Measurements from ENCODE around the gene FAM20A.

Gene FAM20A

DNA sequence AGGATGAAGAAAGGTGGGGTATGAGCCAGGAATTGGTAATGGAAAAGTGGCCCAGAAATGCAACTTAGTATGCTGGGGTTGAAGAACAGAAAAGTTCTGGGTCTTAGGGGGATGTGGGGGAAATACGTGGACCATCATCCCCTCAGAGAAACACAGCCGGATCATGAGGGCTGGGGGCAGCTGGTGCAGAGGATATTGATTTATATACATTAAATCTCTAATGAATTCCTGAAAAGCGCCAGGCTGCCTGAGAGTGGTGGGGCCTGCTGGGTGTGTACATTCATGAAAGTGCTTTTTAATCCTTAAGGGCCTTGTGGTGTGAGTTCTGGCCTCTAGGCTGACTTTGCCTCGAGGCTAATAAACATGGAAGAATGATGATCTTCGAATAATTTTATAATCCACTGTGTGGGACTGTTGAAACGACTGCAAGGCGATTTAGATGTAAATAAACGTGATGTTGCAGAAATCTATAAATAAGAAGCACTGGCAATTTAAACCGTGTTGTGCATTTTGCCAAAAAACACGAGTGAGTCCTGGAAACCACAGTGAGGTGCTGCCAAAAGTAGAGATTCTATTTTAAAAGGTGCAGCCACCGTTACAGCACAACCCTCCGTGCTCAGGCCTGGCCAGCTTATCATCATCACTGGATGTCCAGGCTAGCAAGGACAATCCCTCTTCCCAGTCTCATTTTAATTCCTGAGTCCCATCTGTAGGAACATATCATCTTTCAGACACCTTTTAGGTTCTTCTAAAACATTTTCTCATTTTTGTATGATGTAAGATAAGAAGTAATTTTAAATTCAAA, 56.9 kb downstream of the FAM20A start:
- in situ Hi-C loops (cut with HindIII; ENCODE audit: low sequenced_read_pairs), result no loop called here
- TF ChIP-seq, protein P1, sequence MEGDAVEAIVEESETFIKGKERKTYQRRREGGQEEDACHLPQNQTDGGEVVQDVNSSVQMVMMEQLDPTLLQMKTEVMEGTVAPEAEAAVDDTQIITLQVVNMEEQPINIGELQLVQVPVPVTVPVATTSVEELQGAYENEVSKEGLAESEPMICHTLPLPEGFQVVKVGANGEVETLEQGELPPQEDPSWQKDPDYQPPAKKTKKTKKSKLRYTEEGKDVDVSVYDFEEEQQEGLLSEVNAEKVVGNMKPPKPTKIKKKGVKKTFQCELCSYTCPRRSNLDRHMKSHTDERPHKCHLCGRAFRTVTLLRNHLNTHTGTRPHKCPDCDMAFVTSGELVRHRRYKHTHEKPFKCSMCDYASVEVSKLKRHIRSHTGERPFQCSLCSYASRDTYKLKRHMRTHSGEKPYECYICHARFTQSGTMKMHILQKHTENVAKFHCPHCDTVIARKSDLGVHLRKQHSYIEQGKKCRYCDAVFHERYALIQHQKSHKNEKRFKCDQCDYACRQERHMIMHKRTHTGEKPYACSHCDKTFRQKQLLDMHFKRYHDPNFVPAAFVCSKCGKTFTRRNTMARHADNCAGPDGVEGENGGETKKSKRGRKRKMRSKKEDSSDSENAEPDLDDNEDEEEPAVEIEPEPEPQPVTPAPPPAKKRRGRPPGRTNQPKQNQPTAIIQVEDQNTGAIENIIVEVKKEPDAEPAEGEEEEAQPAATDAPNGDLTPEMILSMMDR (IDR thresholded peaks at IDR 0.05; ENCODE audit: low read depth, low read length), result no peak
- no peak overlapping the region for H3K4me3 ChIP-seq (ENCODE audit: low read depth, low read length)
- DNase-seq (ENCODE audit: low read depth, low spot score), result no peak

DNA sequence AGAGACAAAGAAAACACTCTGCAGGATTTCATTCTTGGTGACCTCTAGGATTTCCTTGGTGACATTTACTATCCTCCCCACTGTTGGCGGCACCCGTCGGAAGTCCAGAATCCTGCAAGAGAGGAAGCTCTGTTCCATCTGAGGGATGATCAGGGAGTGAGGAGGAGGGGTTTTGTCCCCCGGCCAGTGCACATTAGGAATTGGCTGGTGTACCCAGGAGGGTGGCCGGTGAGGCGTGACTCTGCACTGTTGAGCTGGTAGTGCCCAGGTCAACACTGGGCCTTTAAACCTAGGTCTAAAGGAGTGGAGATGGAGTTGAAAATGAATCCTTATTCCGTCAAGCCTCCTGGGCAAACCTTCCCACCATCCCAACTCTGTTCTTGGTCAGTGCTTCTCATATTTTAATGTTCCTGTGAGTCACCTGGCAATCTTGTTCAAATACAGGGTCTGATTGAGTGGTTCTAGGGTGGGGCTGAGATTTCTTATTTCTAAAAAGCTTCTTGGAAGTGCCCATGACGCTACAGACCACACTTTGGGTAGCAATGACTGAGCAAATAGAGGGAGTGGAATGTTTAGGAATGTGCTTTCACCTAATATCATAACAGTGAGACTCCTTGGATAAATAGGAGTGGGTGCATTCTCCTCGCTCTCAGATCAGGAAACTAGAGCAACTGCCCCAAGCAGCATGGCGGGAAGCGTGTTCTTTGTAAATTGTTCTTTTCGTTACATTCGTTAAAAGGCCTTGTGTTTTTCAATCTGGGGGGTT, 58.3 kb downstream of the FAM20A start:
- in situ Hi-C loops (cut with HindIII; ENCODE audit: low sequenced_read_pairs), result no loop called here
- no peak for DNase-seq (ENCODE audit: low read depth, low spot score)
- TF ChIP-seq, protein P1 (IDR thresholded peaks at IDR 0.05; ENCODE audit: low read depth, low read length), result no peak
- no peak overlapping the region for H3K4me3 ChIP-seq (ENCODE audit: low read depth, low read length)

DNA sequence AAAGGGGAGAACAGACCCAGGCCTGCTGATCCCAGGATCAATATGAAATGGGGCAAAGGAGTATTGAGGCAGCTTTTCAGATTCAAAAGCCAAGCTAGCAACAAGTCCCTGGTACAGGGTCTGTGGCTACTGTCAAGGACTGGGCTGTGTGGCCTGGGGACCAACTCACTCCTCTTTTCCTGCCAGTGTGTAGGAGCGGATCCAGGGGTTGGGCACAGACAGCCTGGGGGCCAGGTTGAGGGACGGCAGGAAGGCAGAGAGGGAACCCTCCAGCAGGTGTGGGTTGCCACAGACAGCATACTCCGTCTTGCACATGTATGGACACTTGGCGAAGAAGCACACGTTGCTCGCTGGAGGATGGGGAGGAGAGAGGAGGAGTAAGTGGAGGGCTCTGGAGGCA, 59.4 kb downstream of the FAM20A start:
- H3K4me3 ChIP-seq (ENCODE audit: low read depth, low read length), result no peak overlapping the region
- DNase-seq (ENCODE audit: low read depth, low spot score), result no peak
- in situ Hi-C loops (cut with HindIII; ENCODE audit: low sequenced_read_pairs), result no loop called here
- TF ChIP-seq, protein P1 (IDR thresholded peaks at IDR 0.05; ENCODE audit: low read depth, low read length), result no peak

DNA sequence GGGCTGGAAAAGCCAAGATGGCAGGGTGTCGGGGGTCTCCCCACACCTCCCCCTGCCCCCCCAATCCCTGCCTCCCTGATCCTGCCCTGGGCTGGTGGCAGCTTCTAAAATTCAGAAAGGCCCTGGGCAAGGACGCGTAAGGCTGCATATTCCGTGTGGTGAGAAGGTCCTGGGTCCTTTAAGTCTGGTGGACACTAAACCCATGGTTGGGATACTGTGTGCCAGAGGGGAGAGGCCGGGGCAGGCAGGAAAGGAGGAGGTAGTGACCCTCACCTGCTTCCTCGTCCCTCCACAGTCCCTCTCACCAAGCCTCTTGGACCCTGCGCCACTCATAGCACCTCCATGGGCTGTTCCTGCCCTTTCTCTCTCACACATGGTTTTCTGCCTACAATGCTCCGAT, 60.2 kb downstream of the FAM20A start:
- no peak overlapping the region for H3K4me3 ChIP-seq (ENCODE audit: low read depth, low read length)
- in situ Hi-C loops (cut with HindIII; ENCODE audit: low sequenced_read_pairs), result no loop called here
- TF ChIP-seq, protein P1 (IDR thresholded peaks at IDR 0.05; ENCODE audit: low read depth, low read length), result no peak
- DNase-seq (ENCODE audit: low read depth, low spot score), result no peak

DNA sequence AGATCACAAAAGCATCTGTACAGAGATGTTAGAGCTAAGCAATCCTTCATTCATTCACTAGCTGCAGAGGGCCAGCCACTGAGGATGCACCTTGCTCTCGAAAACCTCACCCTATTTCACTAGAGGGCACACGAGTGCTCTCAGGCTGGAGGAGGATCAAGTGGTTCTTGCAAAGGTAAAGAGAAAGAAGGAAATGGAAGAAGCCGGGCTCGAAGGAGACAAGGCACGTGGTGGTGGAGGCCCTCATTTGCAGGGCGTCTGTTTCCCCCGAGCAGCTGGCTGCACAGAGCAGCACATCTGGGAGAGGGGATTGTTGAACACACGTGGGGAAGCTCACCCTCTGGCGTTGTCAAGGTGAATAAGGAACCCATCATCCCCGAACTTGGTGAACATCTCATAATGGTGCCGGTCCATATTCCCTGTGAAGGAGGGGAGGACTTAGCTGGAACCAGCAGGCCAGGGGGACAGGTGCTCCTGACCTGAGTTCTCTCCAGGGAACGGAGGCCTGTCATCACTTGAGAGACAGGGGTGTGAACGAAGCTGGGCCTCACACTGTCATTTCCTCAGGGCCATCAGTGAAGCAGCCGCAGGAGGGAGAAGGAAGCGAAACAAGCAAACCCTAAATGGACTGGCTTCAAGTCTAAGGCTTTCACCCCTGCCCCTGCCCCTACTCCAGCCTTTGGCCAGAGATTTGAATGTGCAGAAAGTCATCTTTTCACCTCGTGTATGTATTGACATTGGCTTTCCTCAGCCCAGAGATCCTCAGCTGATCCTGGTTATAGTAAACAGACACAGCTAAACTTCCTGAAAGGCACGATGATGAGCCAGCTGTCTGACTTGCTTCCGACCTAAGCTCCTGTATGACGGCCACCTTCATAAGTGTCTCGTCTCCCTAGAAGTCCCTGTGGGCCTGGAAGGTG, 61.4 kb downstream of the FAM20A start:
- in situ Hi-C loops (cut with HindIII; ENCODE audit: low sequenced_read_pairs), result no loop called here
- no peak overlapping the region for H3K4me3 ChIP-seq (ENCODE audit: low read depth, low read length)
- TF ChIP-seq, protein P1 (IDR thresholded peaks at IDR 0.05; ENCODE audit: low read depth, low read length), result no peak
- DNase-seq (ENCODE audit: low read depth, low spot score), result peak; percentile 10

DNA sequence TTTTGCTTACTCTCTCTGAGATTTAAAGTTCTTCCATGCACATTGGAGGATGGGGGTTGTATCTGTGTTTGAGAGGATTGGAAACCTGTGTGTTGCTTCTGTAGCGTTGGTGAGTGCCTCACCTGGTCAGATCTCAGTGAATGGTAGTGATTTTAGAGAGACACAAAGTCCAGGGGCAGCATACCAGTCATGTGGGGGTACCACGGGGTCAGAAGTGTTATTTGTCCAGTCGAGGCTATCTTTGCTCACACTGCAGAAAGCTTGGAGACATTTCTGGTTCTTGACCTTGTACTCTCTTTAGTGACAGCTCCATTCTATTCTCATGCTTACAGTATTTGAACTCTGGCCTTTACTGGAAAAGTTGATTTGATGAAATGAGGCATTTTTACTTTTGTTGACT, 65.2 kb downstream of the FAM20A start:
- in situ Hi-C loops (cut with HindIII; ENCODE audit: low sequenced_read_pairs), result no loop called here
- TF ChIP-seq, protein P1 (IDR thresholded peaks at IDR 0.05; ENCODE audit: low read depth, low read length), result no peak
- no peak overlapping the region for H3K4me3 ChIP-seq (ENCODE audit: low read depth, low read length)
- DNase-seq (ENCODE audit: low read depth, low spot score), result no peak

Measured in astrocyte of the spinal cord (primary cell).